ENCODE results near the gene VCPKMT. TPM values are rescaled to one million over a fixed set of nuclear protein-coding genes. Genes with fewer than 3 reads are reported as not detected.
A peak's percentile ranks its signal among the peaks of the same experiment; 100 is the strongest.

The VCPKMT gene
- total RNA-seq, 1 experiment from 2014 or later = 7.1 TPM

GRCh38 chr14:50067723-50068495 is 48.5 kb downstream of the VCPKMT start:
- no peak for TF ChIP-seq CTCF (IDR thresholded peaks at IDR 0.05; ENCODE audit: unreplicated experiment)
- CTCF ChIA-PET = interaction anchor here (0.6 to 1.3 kb wide), 5 partner anchors 64 to 214 kb away, joined by 3 to 5 read pairs (median 4); no protein-coding TSS in a partner anchor
- peak; percentile 66 for DNase-seq

GRCh38 chr14:50065583-50065982 is 50.8 kb downstream of the VCPKMT start:
- H3K27me3 Mint-ChIP-seq (ENCODE audit: unreplicated experiment) = no peaks in the 10 kb centered on the region
- CTCF ChIA-PET = no interaction called here
- TF ChIP-seq CTCF (IDR thresholded peaks at IDR 0.05; ENCODE audit: unreplicated experiment) = no peak
- BruUV-seq (replicated peaks) = no TSS peak
- peaks cover 20% of the 10 kb centered on the region for H3K36me3 Mint-ChIP-seq (ENCODE audit: insufficient read depth, unreplicated experiment)
- no peak overlapping the region for H3K27ac Mint-ChIP-seq (ENCODE audit: unreplicated experiment)
- no peak for DNase-seq
- intact Hi-C loops (cut with micrococcal nuclease; ENCODE audit: unreplicated experiment) = loop anchor here (5.0 kb wide), 1 partner anchor 37 kb away; no protein-coding TSS in a partner anchor
- peaks cover 54% of the 10 kb centered on the region for H3K4me1 Mint-ChIP-seq (ENCODE audit: low read depth, unreplicated experiment)
- H3K9me3 Mint-ChIP-seq (ENCODE audit: low read depth, unreplicated experiment) = peaks cover 3% of the 10 kb centered on the region
- no peak overlapping the region for H3K4me3 Mint-ChIP-seq (ENCODE audit: low read depth, unreplicated experiment)

More at GRCh38 chr14:50067723-50068495, 48.5 kb downstream of the VCPKMT start:
- BruUV-seq (replicated peaks) = no TSS peak
- Mint-ChIP-seq H3K9me3 (ENCODE audit: low read depth, unreplicated experiment) (peaks cover 3% of the 10 kb centered on the region), H3K4me3 (ENCODE audit: low read depth, unreplicated experiment) (no peak overlapping the region), H3K4me1 (ENCODE audit: low read depth, unreplicated experiment) (peaks cover 33% of the 10 kb centered on the region), H3K36me3 (ENCODE audit: insufficient read depth, unreplicated experiment) (peaks cover 5% of the 10 kb centered on the region), H3K27me3 (ENCODE audit: unreplicated experiment) (no peaks in the 10 kb centered on the region), H3K27ac (ENCODE audit: unreplicated experiment) (peak overlapping the region; percentile 88)
- intact Hi-C loops (cut with micrococcal nuclease; ENCODE audit: unreplicated experiment) = loop anchor here (5.0 kb wide), 1 partner anchor 34 kb away; no protein-coding TSS in a partner anchor

- Mint-ChIP-seq H3K4me1 (ENCODE audit: low read depth, unreplicated experiment) (peaks cover 55% of the 10 kb centered on the region), H3K27ac (ENCODE audit: unreplicated experiment) (no peak overlapping the region), H3K36me3 (ENCODE audit: insufficient read depth, unreplicated experiment) (peaks cover 20% of the 10 kb centered on the region), H3K27me3 (ENCODE audit: unreplicated experiment) (no peaks in the 10 kb centered on the region), H3K4me3 (ENCODE audit: low read depth, unreplicated experiment) (no peak overlapping the region), H3K9me3 (ENCODE audit: low read depth, unreplicated experiment) (peaks cover 3% of the 10 kb centered on the region)
- no TSS peak for BruUV-seq (replicated peaks)
- no peak for DNase-seq
- TF ChIP-seq CTCF (IDR thresholded peaks at IDR 0.05; ENCODE audit: unreplicated experiment) = no peak
- CTCF ChIA-PET = no interaction called here
- intact Hi-C loops (cut with micrococcal nuclease; ENCODE audit: unreplicated experiment) = loop anchor here (5.0 kb wide), 4 partner anchors 37 to 168 kb away; no protein-coding TSS in a partner anchor
Measured at GRCh38 chr14:50064993-50065392, 51.4 kb downstream of the VCPKMT start.

- peaks cover 20% of the 10 kb centered on the region for H3K36me3 Mint-ChIP-seq (ENCODE audit: insufficient read depth, unreplicated experiment)
- CTCF ChIA-PET = no interaction called here
- intact Hi-C loops (cut with micrococcal nuclease; ENCODE audit: unreplicated experiment) = loop anchor here (5.0 kb wide), 3 partner anchors 52 to 167 kb away; no protein-coding TSS in a partner anchor
- H3K4me1 Mint-ChIP-seq (ENCODE audit: low read depth, unreplicated experiment) = peaks cover 55% of the 10 kb centered on the region
- no peak overlapping the region for H3K27ac Mint-ChIP-seq (ENCODE audit: unreplicated experiment)
- TF ChIP-seq CTCF (IDR thresholded peaks at IDR 0.05; ENCODE audit: unreplicated experiment) = no peak
- no TSS peak for BruUV-seq (replicated peaks)
- DNase-seq = no peak
- H3K27me3 Mint-ChIP-seq (ENCODE audit: unreplicated experiment) = no peaks in the 10 kb centered on the region
- H3K4me3 Mint-ChIP-seq (ENCODE audit: low read depth, unreplicated experiment) = no peak overlapping the region
- H3K9me3 Mint-ChIP-seq (ENCODE audit: low read depth, unreplicated experiment) = peaks cover 3% of the 10 kb centered on the region
Measured at GRCh38 chr14:50063876-50064420, 52.4 kb downstream of the VCPKMT start.
